ENCODE measurements around the gene UBAP1. TPM values are rescaled to one million over a fixed set of nuclear protein-coding genes. Genes with fewer than 3 reads are reported as not detected.

Gene UBAP1
- total RNA-seq, 4 donors from 2014 or later = 69.5 to 162 (median 90.8) TPM

Other genes with a start within 250 kb of the UBAP1 start
- gene UBAP2, start 130.2 kb upstream of the UBAP1 start, total RNA-seq = 10 to 100 TPM; 14.6 to 26.6 (median 20.9) TPM
- 10 to 100 TPM; 19.4 to 33.7 (median 26.7) TPM for gene DCAF12, start 52.3 kb upstream of the UBAP1 start, total RNA-seq
- gene KIF24, start 150.2 kb downstream of the UBAP1 start, total RNA-seq = under 1 TPM; 0.13 to 0.68 (median 0.50) TPM
- 10 to 100 TPM in 3 of 4 donors, 1 to 10 TPM in 1; 8.2 to 19.9 (median 16.1) TPM for gene NUDT2, start 150.5 kb downstream of the UBAP1 start, total RNA-seq
- gene MYORG, start 197.9 kb downstream of the UBAP1 start, total RNA-seq = 100 to 1,000 TPM in 1 of 4 donors, 10 to 100 TPM in 2, 1 to 10 TPM in 1; 8.6 to 149 (median 49.5) TPM

All from gastrocnemius medialis (tissue), 4 donors.